ENCODE measurements around the gene SLC39A7.
A peak's percentile ranks its signal among the peaks of the same experiment; 100 is the strongest.
"Not testable (repeated sequence)": the region's sequence is repeated elsewhere in the genome, so short reads cannot be mapped to it uniquely, and the experiment has no call there.

SLC39A7 gene

DNA sequence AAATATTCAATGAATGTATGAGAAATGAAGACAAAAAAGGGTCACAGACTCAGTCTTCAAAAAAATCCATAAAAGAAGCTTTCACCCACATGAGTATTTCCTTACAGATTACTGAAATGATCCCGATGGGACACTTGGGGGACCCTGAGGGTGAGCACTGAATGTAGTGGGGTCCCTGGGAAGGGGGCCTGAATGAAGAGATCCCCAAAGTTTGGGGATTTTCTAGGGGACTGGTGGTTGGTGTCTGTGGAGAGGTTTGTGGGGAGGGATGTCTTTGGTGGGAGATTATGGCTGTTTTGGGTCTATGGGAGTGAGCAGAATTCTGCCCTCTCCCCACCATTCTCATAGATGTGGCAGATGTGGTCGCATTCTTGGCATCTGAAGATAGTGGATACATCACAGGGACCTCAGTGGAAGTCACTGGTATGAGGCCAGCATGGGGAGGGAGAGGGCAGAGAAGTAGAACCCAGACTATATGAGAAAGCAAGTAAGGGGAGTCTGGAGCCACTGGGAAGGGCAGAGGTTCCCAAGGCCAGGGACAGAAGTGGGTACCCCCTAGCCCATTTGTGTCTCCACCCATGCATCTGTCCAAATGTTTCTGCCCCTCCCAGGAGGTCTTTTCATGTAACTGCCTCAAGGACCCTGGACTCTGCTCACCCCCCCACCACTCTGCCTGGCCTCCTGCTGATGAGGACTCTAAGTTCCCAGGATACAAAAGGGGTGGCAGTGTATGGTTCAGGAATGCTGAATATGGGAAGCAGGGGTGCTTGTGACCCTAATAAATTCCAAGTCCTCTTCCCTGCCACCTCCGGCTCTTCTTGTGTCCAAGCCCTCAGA lies 5.6 kb downstream of the SLC39A7 start:
- DNase-seq = peak in 1 of 2 experiments; percentile 47

DNA sequence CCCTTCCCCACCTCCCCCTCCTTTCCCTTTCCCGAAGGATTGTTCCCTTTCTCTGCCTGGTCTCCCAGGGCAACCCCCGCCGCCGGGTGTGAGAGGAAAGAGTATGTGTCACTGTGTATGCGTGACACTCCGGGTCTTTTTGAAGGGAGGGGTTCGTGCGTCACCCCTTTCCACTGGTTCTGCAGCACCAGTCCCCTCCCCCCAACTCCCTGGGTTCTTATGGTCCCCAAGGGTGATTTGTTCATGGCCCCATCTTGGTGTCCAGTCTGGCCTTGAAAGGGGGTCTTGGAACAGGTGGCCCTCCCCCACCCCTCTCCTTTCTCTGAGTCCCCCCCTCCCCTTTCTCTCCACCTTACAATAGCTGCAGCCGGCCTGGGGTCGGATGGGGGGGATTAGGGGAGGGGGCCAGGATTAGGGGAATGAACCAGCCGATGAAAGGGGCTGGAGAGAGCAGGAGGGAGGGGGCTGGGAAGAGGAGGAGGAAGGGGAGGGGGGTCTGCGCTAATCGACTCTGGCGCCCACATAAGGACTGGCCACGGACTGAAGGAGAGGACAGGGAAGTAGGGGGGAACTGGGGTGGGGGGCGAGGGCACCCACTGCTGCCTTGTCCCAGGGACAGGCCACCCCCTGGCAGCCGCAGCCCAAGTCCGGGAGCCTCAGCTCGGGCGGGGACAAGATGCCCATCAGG lies 6.3 kb downstream of the SLC39A7 start:
- DNase-seq = no peak

- no peak for DNase-seq
These were observed 7.0 kb downstream of the SLC39A7 start for GRCh38 chr6:33207552-33208090.

DNA sequence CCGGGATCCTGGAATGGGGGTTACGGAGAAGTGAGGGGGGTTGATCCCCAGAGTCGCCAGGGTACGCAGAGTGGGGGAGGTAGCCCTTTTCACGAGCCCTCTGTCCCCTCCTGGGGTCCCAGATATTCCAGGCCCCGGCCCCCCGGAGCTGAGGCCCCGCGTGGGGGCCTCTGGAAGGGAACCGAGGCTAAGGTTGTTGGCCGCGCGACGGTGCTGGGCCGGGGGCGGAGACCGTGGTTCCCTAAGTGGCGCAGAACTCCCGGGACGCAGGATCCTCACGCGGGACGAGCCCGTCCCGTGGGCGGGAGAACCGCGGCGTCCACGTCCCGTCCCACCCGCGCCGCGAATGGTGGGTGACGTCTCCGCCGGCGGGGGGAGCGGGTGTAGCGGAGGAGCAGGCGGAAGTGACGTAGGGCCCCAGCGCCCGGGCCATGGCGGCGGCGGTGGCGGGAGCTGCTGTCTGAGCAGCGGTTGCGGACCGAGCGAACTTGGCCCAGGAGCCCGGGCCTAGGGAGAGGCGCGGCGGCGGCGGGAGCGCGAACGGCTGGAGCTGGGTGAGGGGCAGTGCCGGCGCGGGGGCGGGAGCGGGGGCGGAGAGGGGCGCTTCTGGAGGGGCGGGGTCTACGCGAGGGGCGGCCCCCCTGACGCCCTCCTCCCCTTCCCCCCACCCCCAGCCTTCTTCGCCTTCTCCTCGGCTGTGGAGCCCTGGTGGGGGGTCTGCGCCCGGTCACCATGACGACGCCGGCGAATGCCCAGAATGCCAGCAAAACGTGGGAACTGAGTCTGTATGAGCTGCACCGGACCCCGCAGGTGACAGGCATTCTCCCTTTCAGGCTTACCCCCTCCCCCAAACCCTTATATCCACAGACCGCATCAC lies 7.7 kb downstream of the SLC39A7 start, which contains the start of gene RING1:
TSS of gene RING1 (plus strand) at position 410 of the 877 bp plus-strand sequence. CDS start at position 733, 323 bp downstream.
- DNase-seq = peak; percentile 84 to 90

GRCh38 chr6:33209856-33210255 lies 9.2 kb downstream of the SLC39A7 start:
- no peak for DNase-seq

DNA sequence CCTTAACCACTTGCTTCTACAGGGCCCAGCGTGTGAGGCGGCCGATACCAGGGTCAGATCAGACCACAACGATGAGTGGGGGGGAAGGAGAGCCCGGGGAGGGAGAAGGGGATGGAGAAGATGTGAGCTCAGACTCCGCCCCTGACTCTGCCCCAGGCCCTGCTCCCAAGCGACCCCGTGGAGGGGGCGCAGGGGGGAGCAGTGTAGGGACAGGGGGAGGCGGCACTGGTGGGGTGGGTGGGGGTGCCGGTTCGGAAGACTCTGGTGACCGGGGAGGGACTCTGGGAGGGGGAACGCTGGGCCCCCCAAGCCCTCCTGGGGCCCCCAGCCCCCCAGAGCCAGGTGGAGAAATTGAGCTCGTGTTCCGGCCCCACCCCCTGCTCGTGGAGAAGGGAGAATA lies 10.5 kb downstream of the SLC39A7 start:
- no peak for DNase-seq

DNA sequence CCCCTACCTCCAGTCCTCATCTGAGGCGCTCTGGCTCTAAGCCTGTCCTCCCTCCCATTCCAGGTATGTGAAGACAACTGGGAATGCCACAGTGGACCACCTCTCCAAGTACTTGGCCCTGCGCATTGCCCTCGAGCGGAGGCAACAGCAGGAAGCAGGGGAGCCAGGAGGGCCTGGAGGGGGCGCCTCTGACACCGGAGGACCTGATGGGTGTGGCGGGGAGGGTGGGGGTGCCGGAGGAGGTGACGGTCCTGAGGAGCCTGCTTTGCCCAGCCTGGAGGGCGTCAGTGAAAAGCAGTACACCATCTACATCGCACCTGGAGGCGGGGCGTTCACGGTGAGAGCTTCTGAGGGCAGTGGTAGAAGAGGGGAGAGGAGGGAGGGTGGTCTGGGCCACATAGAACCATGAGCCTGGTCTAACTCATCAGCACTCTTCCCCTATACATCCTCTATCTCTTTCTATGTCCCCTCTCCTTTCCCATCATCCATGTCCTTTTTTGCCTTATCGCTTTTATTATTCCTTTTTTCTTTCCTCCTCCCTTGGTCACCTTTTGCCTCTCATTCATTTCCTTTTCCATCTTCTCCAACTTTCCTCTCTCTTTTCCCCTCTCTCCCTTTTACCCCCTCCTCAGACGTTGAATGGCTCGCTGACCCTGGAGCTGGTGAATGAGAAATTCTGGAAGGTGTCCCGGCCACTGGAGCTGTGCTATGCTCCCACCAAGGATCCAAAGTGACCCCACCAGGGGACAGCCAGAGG lies 11.2 kb downstream of the SLC39A7 start:
- no peak for DNase-seq

DNA sequence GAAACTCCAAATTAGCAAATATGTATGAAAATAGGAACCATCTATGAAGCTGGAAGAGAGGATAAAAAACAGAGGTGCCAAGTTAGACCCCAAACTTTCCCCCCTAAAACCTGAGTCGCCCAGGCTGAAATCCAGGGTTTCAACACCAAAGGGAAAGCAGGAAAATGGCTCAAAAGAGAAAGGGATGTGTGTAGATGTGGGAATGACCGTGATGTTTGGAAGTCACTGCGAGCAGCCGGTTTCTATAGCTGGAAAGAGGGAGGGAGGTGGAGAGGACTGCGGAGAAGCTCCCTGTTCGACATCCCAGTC lies 12.1 kb downstream of the SLC39A7 start:
- DNase-seq = no peak

DNA sequence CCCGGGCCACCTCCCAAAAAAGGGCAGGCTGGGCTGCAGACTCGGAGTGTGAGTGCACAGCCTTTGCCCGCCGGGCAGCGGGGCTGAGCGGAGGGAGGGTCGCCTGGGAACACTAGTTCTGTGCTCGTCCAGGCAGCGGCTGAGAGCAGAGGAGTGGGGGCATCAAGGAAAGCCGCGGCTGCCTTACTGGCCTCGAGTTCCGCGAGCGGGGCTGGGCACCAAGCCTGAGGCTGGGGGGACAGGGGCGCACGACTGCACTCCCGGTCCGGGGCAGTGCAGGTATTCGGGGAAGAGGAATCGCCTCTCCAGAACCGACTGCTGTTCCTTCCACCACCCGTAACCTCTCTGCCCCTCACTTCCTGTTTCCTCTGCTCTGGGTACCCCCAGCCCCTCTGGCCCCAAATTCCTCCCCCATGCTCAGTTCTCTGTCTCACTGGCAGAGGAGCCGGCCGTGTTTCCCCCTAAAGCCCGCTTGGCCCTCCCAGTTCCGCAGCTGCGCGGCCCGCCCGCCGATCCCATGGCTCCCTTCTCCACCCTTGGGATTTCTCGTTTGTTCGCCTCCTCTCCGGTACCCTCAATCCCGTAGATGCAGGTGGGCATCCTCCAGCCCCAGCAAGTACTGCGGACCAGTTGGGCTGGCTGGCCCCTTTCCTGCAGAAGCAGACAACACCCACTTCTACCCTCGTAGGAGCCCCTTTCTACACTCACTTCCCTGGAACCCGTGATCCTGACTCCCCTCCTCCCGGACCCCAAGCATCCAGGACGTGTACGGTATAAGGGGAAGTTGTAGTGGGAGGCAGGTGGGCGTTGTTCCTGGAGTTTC lies 12.7 kb downstream of the SLC39A7 start:
- no peak for DNase-seq

DNA sequence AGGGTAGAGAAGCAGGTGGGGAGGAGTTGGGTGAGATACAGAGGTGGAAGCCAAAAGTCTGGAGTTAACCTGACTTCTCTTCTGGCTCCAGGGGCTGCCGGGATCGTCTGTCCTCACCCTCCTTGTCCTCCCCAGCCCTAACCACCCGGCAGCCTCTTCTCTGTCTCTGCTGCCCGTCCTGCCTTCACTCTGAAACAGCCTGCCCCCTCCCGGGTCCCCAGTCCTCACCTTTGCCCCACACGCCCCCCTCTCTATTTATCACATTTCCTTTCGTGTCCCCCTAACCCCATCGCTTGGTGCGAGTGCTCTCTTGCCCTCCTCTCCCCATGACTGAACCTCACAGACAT lies 13.3 kb downstream of the SLC39A7 start:
- no peak for DNase-seq

DNA sequence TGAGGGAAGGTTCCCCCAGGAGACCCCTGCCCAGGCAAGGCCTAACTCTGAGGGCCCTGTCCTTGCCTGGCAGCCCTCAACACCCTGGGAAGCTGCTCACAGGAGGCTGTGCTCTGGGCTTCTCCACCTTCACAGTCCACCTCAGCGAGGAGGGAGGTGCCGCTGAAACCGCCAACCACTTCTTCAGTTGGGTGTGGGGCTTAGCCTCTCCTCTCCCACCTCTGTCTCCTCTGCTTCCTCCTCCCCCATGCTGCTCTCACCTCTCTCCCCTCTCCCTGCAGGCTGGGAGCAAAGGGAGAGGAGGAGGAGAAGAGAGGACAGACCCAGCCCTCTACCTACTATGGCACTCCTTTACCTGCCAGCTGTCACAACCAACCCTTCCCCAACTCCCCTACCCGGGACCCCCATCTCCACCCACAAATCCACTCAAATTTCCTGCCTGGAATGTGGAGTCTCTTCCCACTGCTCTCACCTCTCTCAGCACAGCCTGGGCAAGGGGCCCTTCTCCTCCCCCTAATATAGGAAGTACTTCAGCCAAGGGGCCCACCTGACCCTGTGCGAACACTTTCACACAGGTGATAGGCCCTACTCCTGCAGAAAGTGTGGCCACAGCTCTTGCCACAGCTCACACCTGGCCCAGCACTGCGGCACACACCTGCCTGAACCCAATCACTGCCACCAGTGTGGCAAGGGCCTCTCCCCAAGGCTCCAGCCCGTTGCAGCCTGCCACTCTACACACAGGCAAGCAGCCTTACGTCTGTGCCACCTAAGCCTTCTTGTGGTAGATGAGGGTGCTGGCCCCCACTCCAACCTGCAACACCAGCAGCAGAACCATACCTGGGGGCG lies 14.8 kb downstream of the SLC39A7 start:
- DNase-seq = no peak

DNA sequence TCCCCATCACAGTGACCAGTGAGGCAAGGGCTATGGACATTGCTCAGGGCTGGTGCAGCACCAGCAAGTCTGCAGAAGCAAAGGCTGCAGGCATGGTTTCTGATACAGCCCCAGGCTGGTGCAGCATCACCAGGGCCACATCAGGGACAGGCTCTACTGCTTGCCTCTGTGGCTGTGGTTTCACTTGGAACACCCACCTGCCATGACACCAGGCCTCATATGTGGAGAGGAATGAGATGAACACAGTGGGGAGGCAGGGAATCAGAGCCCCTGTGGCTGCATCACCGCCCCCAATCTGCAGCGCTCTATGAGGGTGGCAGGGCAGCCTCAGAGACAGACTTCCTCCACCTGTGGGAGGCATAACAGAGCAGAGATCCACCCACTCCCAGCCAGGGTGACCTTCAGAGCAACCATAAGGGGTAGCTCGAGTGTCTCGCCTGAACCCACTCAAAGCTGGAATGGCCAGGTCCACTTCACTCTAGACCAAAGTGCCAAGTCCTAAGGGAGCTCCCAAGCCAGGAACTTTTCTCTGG lies 15.5 kb downstream of the SLC39A7 start:
- DNase-seq = no peak

GRCh38 chr6:33217246-33217645 lies 16.6 kb downstream of the SLC39A7 start:
- no peak for DNase-seq

DNA sequence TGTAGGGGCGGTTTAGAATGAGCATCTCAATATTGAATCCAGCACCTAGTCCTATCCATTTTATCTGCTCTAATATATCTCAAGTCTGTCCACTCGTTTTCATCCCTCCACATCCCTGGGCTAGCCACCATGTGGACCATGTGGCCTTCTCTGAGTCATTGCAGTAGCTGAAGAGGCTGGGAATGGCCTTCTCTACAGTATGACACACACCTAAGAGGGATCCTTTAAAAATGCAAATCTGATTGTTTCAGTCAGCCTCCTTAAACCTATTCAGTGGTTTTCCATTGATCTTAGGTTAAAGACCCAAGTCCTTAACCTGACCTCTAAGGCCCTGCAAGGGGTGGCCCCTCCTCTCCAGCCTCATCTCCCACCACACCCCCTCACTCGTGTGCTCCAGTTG lies 17.0 kb downstream of the SLC39A7 start:
- no peak for DNase-seq

DNA sequence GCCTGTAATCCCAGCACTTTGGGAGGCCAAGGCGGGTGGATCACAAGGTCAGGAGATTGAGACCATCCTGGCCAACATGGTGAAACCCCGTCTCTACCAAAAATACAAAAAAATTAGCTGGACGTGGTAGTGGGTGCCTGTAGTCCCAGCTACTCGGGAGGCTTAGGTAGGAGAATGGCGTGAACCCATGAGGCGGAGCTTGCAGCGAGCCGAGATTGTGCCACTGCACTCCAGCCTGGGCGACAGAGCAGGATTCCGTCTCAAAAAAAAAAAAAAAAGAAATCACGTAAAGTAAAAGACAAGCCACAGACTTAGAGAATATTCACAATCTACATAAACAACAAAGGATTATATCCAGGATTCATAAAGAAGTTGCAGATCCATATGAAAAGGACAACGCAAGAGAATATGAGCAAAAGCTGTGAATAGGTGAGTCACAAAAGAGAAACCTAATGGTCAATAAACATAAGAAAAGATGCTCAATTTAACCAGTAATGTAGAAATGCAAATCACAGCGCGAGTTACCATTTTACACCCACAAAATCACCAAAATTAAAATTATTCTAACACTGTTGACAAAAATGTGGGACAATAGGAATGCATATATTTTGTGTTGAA lies 25.9 kb downstream of the SLC39A7 start:
- DNase-seq = not testable (repeated sequence)

GRCh38 chr6:33235221-33235634 lies 34.6 kb downstream of the SLC39A7 start:
- DNase-seq = no peak

DNA sequence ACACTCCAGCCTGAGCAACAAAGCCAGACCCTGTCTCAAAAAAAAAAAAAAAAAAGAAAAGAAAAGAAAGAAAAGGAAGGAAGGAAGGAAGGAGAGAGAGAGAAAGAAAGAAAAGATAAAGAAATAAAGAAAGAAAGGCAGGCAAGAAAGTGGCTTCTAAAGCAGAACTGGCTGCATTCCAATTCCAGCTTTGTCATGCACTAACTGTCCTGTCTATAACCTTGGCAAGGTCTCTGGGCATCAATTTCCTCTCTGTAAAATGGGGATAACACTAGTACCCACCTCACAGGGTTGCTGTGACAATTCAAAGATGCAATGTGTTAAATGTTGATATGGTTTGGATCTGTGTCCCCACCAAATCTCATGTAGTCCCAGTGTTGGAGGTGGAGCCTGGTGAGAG lies 35.7 kb downstream of the SLC39A7 start:
- DNase-seq = no peak

GRCh38 chr6:33236852-33237251 lies 36.2 kb downstream of the SLC39A7 start:
- no peak for DNase-seq

GRCh38 chr6:33237741-33238140 lies 37.1 kb downstream of the SLC39A7 start:
- DNase-seq = no peak

- DNase-seq = no peak
These were observed 41.3 kb downstream of the SLC39A7 start for GRCh38 chr6:33241968-33242367.

All from activated T-cell treated with anti-CD3 and anti-CD28 coated beads, Interleukin-2, amount 50 U/mL, for 48 hours (primary cell).